PFSK-1 (cell line): ENCODE results near the gene AGO3.

ENCODE experiments used
- POLR2AphosphoS5 ChIP-seq: IDR thresholded peaks from 2 replicates; pipeline ENCODE4 v1.6.1; 2012; ENCODE audit warnings: low read depth, mild to moderate bottlenecking, control low read depth, low read length, moderate library complexity
- REST ChIP-seq, 2 experiments: IDR thresholded peaks; 2 replicates each; pipeline versions ENCODE4 v1.6.1 to v1.8.0; 2011 to 2012; ENCODE audit warnings: low read depth in 2 of 2, low read length in 2 of 2, control low read depth in 1 of 2, inconsistent platforms in 1 of 2, mild to moderate bottlenecking in 1 of 2, moderate library complexity in 1 of 2; ENCODE audit not compliant: insufficient read depth in 1 of 2
- SIN3A ChIP-seq: IDR thresholded peaks from 2 replicates; pipeline ENCODE4 v1.6.1; 2012; ENCODE audit warnings: mild to moderate bottlenecking, low read length, moderate library complexity, borderline replicate concordance; ENCODE audit not compliant: insufficient read depth
- TAF1 ChIP-seq: IDR thresholded peaks from 2 replicates; pipeline ENCODE4 v1.6.1; 2012; ENCODE audit warnings: low read length, control low read depth, borderline replicate concordance; ENCODE audit not compliant: insufficient read depth

- TF ChIP-seq POLR2AphosphoS5 (no peak), REST (IDR thresholded peaks at IDR 0.05; ENCODE audit: insufficient read depth in 1 of 2, low read depth in 2 of 2, low read length in 2 of 2) (no peak), TAF1 (no peak), SIN3A (no peak)
Measured at GRCh38 chr1:36107394-36107793, 176.5 kb downstream of the AGO3 start.
